Measurements from ENCODE around the gene SAMD13.

- TF ChIP-seq EZH2 (IDR thresholded peaks at IDR 0.05; ENCODE audit: insufficient read depth, low read length) (no peak), CTCF (IDR thresholded peaks at IDR 0.05; ENCODE audit: insufficient read depth, low read depth, low read length) (no peak)
Observed at GRCh38 chr1:84294751-84295150, 6.8 kb upstream of the SAMD13 start.
